GM23248 (cell line): Measurements from ENCODE around the gene EHBP1L1. TPM values are rescaled to one million over a fixed set of nuclear protein-coding genes. Genes with fewer than 3 reads are reported as not detected.

ENCODE experiments used
- DNase-seq: peaks from one replicate; pipeline ENCODE4 v3.0.0-alpha.2; 2015
- H2AFZ ChIP-seq: fragments of 200-600 bp; sonication (generic); 2 replicates; pipeline ENCODE4 v1.6.1; 2016; ENCODE audit warnings: antibody characterized with exemption
- H3F3A ChIP-seq: fragments of 200-600 bp; sonication (generic); 2 replicates; pipeline ENCODE4 v1.6.1; 2016; ENCODE audit warnings: mild to moderate bottlenecking, antibody characterized with exemption, mixed run types; ENCODE audit not compliant: insufficient read depth
- H3K27ac ChIP-seq: fragments of 200-600 bp; sonication (generic); 2 replicates; pipeline ENCODE4 v1.5.1; 2016; ENCODE audit warnings: mild to moderate bottlenecking
- H3K27me3 ChIP-seq: fragments of 200-600 bp; sonication (generic); replicated peaks from 2 replicates; pipeline ENCODE4 v1.6.1; 2016; ENCODE audit warnings: mild to moderate bottlenecking; ENCODE audit not compliant: insufficient read depth
- H3K36me3 ChIP-seq: fragments of 200-600 bp; sonication (generic); 2 replicates; pipeline ENCODE4 v1.6.1; 2016; ENCODE audit warnings: low read depth, mild to moderate bottlenecking
- H3K4me1 ChIP-seq: fragments of 200-600 bp; sonication (generic); 2 replicates; pipeline ENCODE4 v1.6.1; 2016; ENCODE audit warnings: mild to moderate bottlenecking; ENCODE audit not compliant: insufficient read depth
- H3K4me2 ChIP-seq: fragments of 200-600 bp; sonication (generic); one replicate; pipeline ENCODE4 v1.6.1; 2016; ENCODE audit warnings: mild to moderate bottlenecking; ENCODE audit not compliant: unreplicated experiment
- H3K4me3 ChIP-seq: fragments of 200-600 bp; sonication (generic); 2 replicates; pipeline ENCODE4 v1.5.1; 2016; ENCODE audit warnings: mild to moderate bottlenecking
- H3K79me2 ChIP-seq: fragments of 200-600 bp; sonication (generic); 2 replicates; pipeline ENCODE4 v1.6.1; 2016; ENCODE audit warnings: mild to moderate bottlenecking; ENCODE audit not compliant: insufficient read depth
- H3K9ac ChIP-seq: fragments of 200-600 bp; sonication (generic); 2 replicates; pipeline ENCODE4 v1.6.1; 2016; ENCODE audit warnings: mild to moderate bottlenecking
- H3K9me2 ChIP-seq: fragments of 200-600 bp; sonication (generic); 2 replicates; pipeline ENCODE4 v1.6.1; 2016; ENCODE audit warnings: mixed run types, mild to moderate bottlenecking, moderate library complexity; ENCODE audit not compliant: insufficient read depth
- H3K9me3 ChIP-seq: fragments of 200-600 bp; sonication (generic); one replicate; pipeline ENCODE4 v1.6.1; 2017; ENCODE audit warnings: low read depth
- H4K20me1 ChIP-seq: fragments of 200-600 bp; sonication (generic); 2 replicates; pipeline ENCODE4 v1.6.0; 2016; ENCODE audit not compliant: insufficient read depth
- EZH2 ChIP-seq: fragments of 200-600 bp; sonication (generic); IDR thresholded peaks from 2 replicates; pipeline ENCODE4 v1.6.1; 2018; ENCODE audit warnings: antibody characterized with exemption, mild to moderate bottlenecking; ENCODE audit not compliant: insufficient read depth, poor library complexity, severe bottlenecking
- EZH2phosphoT487 ChIP-seq: fragments of 200-600 bp; sonication (generic); IDR thresholded peaks from 2 replicates; pipeline ENCODE4 v1.6.1; 2018; ENCODE audit warnings: antibody characterized with exemption, moderate library complexity, mild to moderate bottlenecking, low read depth; ENCODE audit not compliant: insufficient read depth
- WGBS, 2 experiments: methylation state at CpG; one replicate each; pipeline ENCODE4 v1.1.6; 2015 to 2017; ENCODE audit warnings: low lambda C conversion rate in 2 of 2, low coverage in 1 of 2; ENCODE audit errors: missing lambda C conversion rate in 2 of 2; 5-methylcytosine and 5-hydroxymethylcytosine counted together
- in situ Hi-C: fragments of 300-500 bp; cut with MboI; formaldehyde crosslinking; loops from 2 replicates; pipeline ENCODE4 v1.15.0; 2020
- polyA plus RNA-seq: library from polyadenylated mRNA; unstranded; fragments of >200 nt; fragmentation: Nextera tagmentation; extraction: Ambion mirVana; gene quantifications from 2 replicates; pipeline ENCODE4 v1.2.1, GENCODE V29; 2016
- total RNA-seq: library from RNA; depleted of rRNA; stranded (reverse); fragments of >200 nt; shearing (Covaris generic); gene quantifications from 2 replicates; pipeline ENCODE4 v1.2.3, GENCODE V29; 2014; rRNA removed

EHBP1L1 gene
- total RNA-seq: 85.5 and 88.5 TPM in 2 replicates
- polyA plus RNA-seq: 11.5 and 12.6 TPM in 2 replicates

- peak; percentile 78 for DNase-seq
- Histone ChIP-seq H3K9me2 (no peaks in the 10 kb centered on the region), H3K9ac (peak within 1 kb of the TSS; percentile 88), H3K36me3 (no peaks in the 10 kb centered on the region; the same call in 1 of the 2 replicates), H4K20me1 (no peaks in the 10 kb centered on the region), H3K4me2 (peak within 1 kb of the TSS; percentile 88), H3K9me3 (no peaks in the 10 kb centered on the region), H3K4me3 (peak within 1 kb of the TSS; percentile 92), H3F3A (peaks cover 10% of the 10 kb centered on the region), H3K4me1 (peaks cover 36% of the 10 kb centered on the region), H3K27ac (peak within 1 kb of the TSS; percentile 77), H3K79me2 (peaks cover 54% of the 10 kb centered on the region), H3K27me3 (no peaks in the 10 kb centered on the region), H2AFZ (0 out of 2 replicates have a peak within 1 kb of the TSS, but pooled peaks have one; percentile 25)
- TF ChIP-seq EZH2phosphoT487: no peak
- TF ChIP-seq EZH2: no peak
- in situ Hi-C loops: no loop called here
- WGBS, 2 experiments: 1 to 2% methylated on average over 33 to 46 of the region's 69 CpGs
Observed at GRCh38 chr11:65575568-65576231, at the start of gene EHBP1L1. Gene EHBP1L1, plus strand, starts transcription at chr11:65576053. Its CDS starts 250 bp downstream, at chr11:65576303.

- Histone ChIP-seq H3K4me2 (no peak overlapping the region), H2AFZ (no peak overlapping the region), H3K27ac (no peak overlapping the region), H3K4me1 (peaks cover 18% of the 10 kb centered on the region), H3K9me2 (no peaks in the 10 kb centered on the region), H3K27me3 (no peaks in the 10 kb centered on the region), H3K9me3 (no peaks in the 10 kb centered on the region), H4K20me1 (no peaks in the 10 kb centered on the region), H3K36me3 (peaks cover 32% of the 10 kb centered on the region), H3K9ac (peak overlapping the region; percentile 99), H3F3A (peaks cover 4% of the 10 kb centered on the region; the same call in 1 of the 2 replicates), H3K4me3 (peak overlapping the region; percentile 92; the same call in 1 of the 2 replicates), H3K79me2 (peaks cover 56% of the 10 kb centered on the region)
- no peak for DNase-seq
- no peak for TF ChIP-seq EZH2
- TF ChIP-seq EZH2phosphoT487: no peak
- 91 to 96% methylated on average over 8 of the region's 8 CpGs for WGBS, 2 experiments
- in situ Hi-C loops: no loop called here
Observed at GRCh38 chr11:65526744-65527143, 49.1 kb upstream of the EHBP1L1 start.

GRCh38 chr11:65528819-65529350 lies 47.0 kb upstream of the EHBP1L1 start:
- Histone ChIP-seq H3K36me3 (peaks cover 43% of the 10 kb centered on the region), H3K4me3 (no peak overlapping the region), H3K4me1 (peaks cover 18% of the 10 kb centered on the region), H3K4me2 (no peak overlapping the region), H2AFZ (no peak overlapping the region), H3K27ac (no peak overlapping the region), H4K20me1 (no peaks in the 10 kb centered on the region), H3F3A (peaks cover 15% of the 10 kb centered on the region), H3K27me3 (no peaks in the 10 kb centered on the region), H3K79me2 (peaks cover 56% of the 10 kb centered on the region), H3K9ac (no peak overlapping the region), H3K9me3 (no peaks in the 10 kb centered on the region), H3K9me2 (no peaks in the 10 kb centered on the region)
- in situ Hi-C loops: no loop called here
- no peak for DNase-seq
- WGBS, 2 experiments: 81 to 83% methylated on average over 12 of the region's 12 CpGs
- no peak for TF ChIP-seq EZH2phosphoT487
- TF ChIP-seq EZH2: no peak

- TF ChIP-seq EZH2 (no peak), EZH2phosphoT487 (no peak)
- 81 to 88% methylated on average over 10 of the region's 10 CpGs for WGBS, 2 experiments
- no peak overlapping the region for H3K4me2 ChIP-seq
Observed at GRCh38 chr11:65529475-65530156, 46.2 kb upstream of the EHBP1L1 start.

More at GRCh38 chr11:65529475-65530156, 46.2 kb upstream of the EHBP1L1 start:
- Histone ChIP-seq H3K36me3 (peaks cover 43% of the 10 kb centered on the region), H3K79me2 (peaks cover 56% of the 10 kb centered on the region), H3K4me3 (no peak overlapping the region), H3K27me3 (no peaks in the 10 kb centered on the region), H3K4me1 (0 out of 2 replicates have a peak, but pooled peaks cover 11% of the 10 kb centered on the region), H3K27ac (no peak overlapping the region), H3K9me3 (no peaks in the 10 kb centered on the region), H3K9ac (no peak overlapping the region), H3F3A (peaks cover 15% of the 10 kb centered on the region), H2AFZ (no peak overlapping the region), H3K9me2 (no peaks in the 10 kb centered on the region), H4K20me1 (no peaks in the 10 kb centered on the region)
- no peak for DNase-seq
- in situ Hi-C loops: no loop called here
